Neuronal stem cell (in vitro differentiated cells): ENCODE measurements around the gene TBC1D22A.

ENCODE experiments used
- DNase-seq: peaks from one replicate; pipeline ENCODE4 v3.0.0-alpha.2; 2013; ENCODE audit warnings: low spot score
- H2AFZ ChIP-seq: one replicate; pipeline ENCODE4 v1.6.1; 2013; ENCODE audit warnings: mild to moderate bottlenecking, low read length, inconsistent platforms
- H2AK5ac ChIP-seq: 2 replicates; pipeline ENCODE4 v1.6.1; 2013; ENCODE audit warnings: low read depth, mild to moderate bottlenecking, inconsistent platforms, low read length, moderate library complexity, mixed read lengths
- H2BK120ac ChIP-seq: 2 replicates; pipeline ENCODE4 v1.6.1; 2013; ENCODE audit warnings: low read depth, mild to moderate bottlenecking, inconsistent platforms, low read length, moderate library complexity, mixed read lengths
- H2BK12ac ChIP-seq: one replicate; pipeline ENCODE4 v1.6.1; 2013; ENCODE audit warnings: low read length, inconsistent platforms
- H2BK15ac ChIP-seq: 2 replicates; pipeline ENCODE4 v1.6.1; 2013; ENCODE audit warnings: mild to moderate bottlenecking, low read length, inconsistent platforms, mixed read lengths
- H2BK5ac ChIP-seq: one replicate; pipeline ENCODE4 v1.6.1; 2013; ENCODE audit warnings: inconsistent platforms, mild to moderate bottlenecking, low read length, moderate library complexity
- H3K14ac ChIP-seq: one replicate; pipeline ENCODE4 v1.6.1; 2013; ENCODE audit warnings: low read length, inconsistent platforms
- H3K18ac ChIP-seq: 2 replicates; pipeline ENCODE4 v1.6.1; 2013; ENCODE audit warnings: low read length, inconsistent platforms
- H3K23ac ChIP-seq: 2 replicates; pipeline ENCODE4 v1.6.1; 2013; ENCODE audit warnings: low read depth, mild to moderate bottlenecking, mixed read lengths, low read length, inconsistent platforms; ENCODE audit not compliant: poor library complexity
- H3K27ac ChIP-seq: replicated peaks from 3 replicates; pipeline ENCODE4 v1.5.1; 2013; ENCODE audit warnings: low read length, inconsistent platforms
- H3K27me3 ChIP-seq, 3 experiments: 2 replicates each; pipeline ENCODE4 v1.6.1; 2013; ENCODE audit warnings: low read length in 3 of 3, mild to moderate bottlenecking in 2 of 3, inconsistent platforms in 1 of 3, low read depth in 1 of 3, mixed read lengths in 1 of 3, moderate library complexity in 1 of 3; ENCODE audit not compliant: control insufficient read depth in 3 of 3, insufficient read depth in 3 of 3
- H3K36me3 ChIP-seq, 2 donors: replicated peaks in 1 of 2; 2 replicates each; pipeline ENCODE4 v1.6.1; 2013; ENCODE audit warnings: low read length in 2 of 2; ENCODE audit not compliant: control insufficient read depth in 2 of 2, insufficient read depth in 2 of 2
- H3K4ac ChIP-seq: 2 replicates; pipeline ENCODE4 v1.6.1; 2013; ENCODE audit warnings: inconsistent platforms, mild to moderate bottlenecking, low read length, moderate library complexity
- H3K4me1 ChIP-seq, 2 donors: 1 replicate in 1 of 2; 2 replicates in 1 of 2; pipeline ENCODE4 v1.6.1; 2013; ENCODE audit warnings: low read length in 2 of 2, low read depth in 1 of 2; ENCODE audit not compliant: control insufficient read depth in 2 of 2, insufficient read depth in 1 of 2
- H3K4me2 ChIP-seq: one replicate; pipeline ENCODE4 v1.6.1; 2013; ENCODE audit warnings: mild to moderate bottlenecking, low read length, inconsistent platforms; ENCODE audit not compliant: insufficient read depth, poor library complexity, severe bottlenecking
- H3K4me3 ChIP-seq, 2 donors: 2 replicates each; pipeline ENCODE4 v1.5.1; 2013; ENCODE audit warnings: low read length in 2 of 2, mild to moderate bottlenecking in 2 of 2, inconsistent platforms in 1 of 2, moderate library complexity in 1 of 2
- H3K79me1 ChIP-seq: one replicate; pipeline ENCODE4 v1.6.1; 2013; ENCODE audit warnings: low read depth, mild to moderate bottlenecking, inconsistent platforms, low read length, moderate library complexity
- H3K9ac ChIP-seq: one replicate; pipeline ENCODE4 v1.6.1; 2013; ENCODE audit warnings: mild to moderate bottlenecking, low read depth, low read length, inconsistent platforms; ENCODE audit not compliant: poor library complexity
- H3K9me3 ChIP-seq, 2 donors: replicated peaks in 1 of 2; 2 replicates each; pipeline versions ENCODE3 to v1.6.1; 2013; ENCODE audit warnings: low read length in 2 of 2, mild to moderate bottlenecking in 2 of 2, inconsistent platforms in 1 of 2, low read depth in 1 of 2, mixed read lengths in 1 of 2, moderate library complexity in 1 of 2; ENCODE audit not compliant: control insufficient read depth in 2 of 2, insufficient read depth in 1 of 2
- H4K8ac ChIP-seq: one replicate; pipeline ENCODE4 v1.6.1; 2013; ENCODE audit warnings: low read depth, mild to moderate bottlenecking, inconsistent platforms, low read length, moderate library complexity
- H4K91ac ChIP-seq: one replicate; pipeline ENCODE4 v1.6.1; 2013; ENCODE audit warnings: low read length, low read depth, mild to moderate bottlenecking, inconsistent platforms; ENCODE audit not compliant: poor library complexity
- WGBS, 2 donors: extraction: QIAGEN DNeasy Blood & Tissue Kit; methylation state at CpG; one replicate each; pipeline ENCODE4 v1.1.7; 2013; ENCODE audit warnings: missing lambda C conversion rate in 2 of 2, mixed read lengths in 1 of 2; ENCODE audit not compliant: insufficient read length in 2 of 2, insufficient replicate concordance in 1 of 2; ENCODE audit errors: extremely low coverage in 2 of 2; 5-methylcytosine and 5-hydroxymethylcytosine counted together

TBC1D22A gene

GRCh38 chr22:47203554-47203991 is 441.1 kb downstream of the TBC1D22A start:
- peaks cover 0 to 5% (median 0%) of the 10 kb centered on the region in 3 experiments for H3K27me3 ChIP-seq
- H3K23ac ChIP-seq, result no peak overlapping the region
- no peak overlapping the region for H3K14ac ChIP-seq
- H2AFZ ChIP-seq, result no peak overlapping the region
- no peak for DNase-seq
- H3K27ac ChIP-seq, result no peak overlapping the region
- H2BK5ac ChIP-seq, result no peak overlapping the region
- H2BK120ac ChIP-seq, result no peak overlapping the region
- no peak overlapping the region for H3K9ac ChIP-seq
- H3K4me2 ChIP-seq, result no peak overlapping the region
- H3K4me1 ChIP-seq, result no peaks in the 10 kb centered on the region
- peaks cover 2 to 57% of the 10 kb centered on the region in 2 donors for H3K9me3 ChIP-seq
- no peak overlapping the region for H4K91ac ChIP-seq
- H2BK12ac ChIP-seq, result no peak overlapping the region
- no peak overlapping the region for H4K8ac ChIP-seq
- peaks cover 2% of the 10 kb centered on the region for H3K79me1 ChIP-seq
- H3K4ac ChIP-seq, result no peak overlapping the region
- no peak overlapping the region for H2AK5ac ChIP-seq
- no CpG with 5 or more reads among the region's 10 CpGs for WGBS, 2 donors
- H3K36me3 ChIP-seq, result no peaks in the 10 kb centered on the region
- no peak overlapping the region for H3K4me3 ChIP-seq
- H3K18ac ChIP-seq, result no peak overlapping the region
- H2BK15ac ChIP-seq, result no peak overlapping the region

- DNase-seq, result no peak
- no peak overlapping the region for H2BK120ac ChIP-seq
- H3K4ac ChIP-seq, result no peak overlapping the region
- H3K23ac ChIP-seq, result no peak overlapping the region
- no peak overlapping the region for H3K9ac ChIP-seq
- H2AFZ ChIP-seq, result no peak overlapping the region
- H3K4me3 ChIP-seq, result no peak overlapping the region
- no peak overlapping the region for H4K8ac ChIP-seq
- H3K27ac ChIP-seq, result no peak overlapping the region
- H3K36me3 ChIP-seq, result no peaks in the 10 kb centered on the region
- H3K4me2 ChIP-seq, result no peak overlapping the region
- H2AK5ac ChIP-seq, result peak overlapping the region; percentile 56
- peaks cover 2% of the 10 kb centered on the region for H3K79me1 ChIP-seq
- no peak overlapping the region for H3K18ac ChIP-seq
- no peak overlapping the region for H2BK5ac ChIP-seq
- peaks cover 2 to 55% of the 10 kb centered on the region in 2 donors for H3K9me3 ChIP-seq
- H2BK15ac ChIP-seq, result no peak overlapping the region
- peaks cover 0 to 5% (median 0%) of the 10 kb centered on the region in 3 experiments for H3K27me3 ChIP-seq
- peak overlapping the region; percentile 94 for H3K14ac ChIP-seq
- no CpG with 5 or more reads among the region's 28 CpGs for WGBS, 2 donors
- H4K91ac ChIP-seq, result no peak overlapping the region
- H3K4me1 ChIP-seq, result no peaks in the 10 kb centered on the region
- no peak overlapping the region for H2BK12ac ChIP-seq
These were observed 441.8 kb downstream of the TBC1D22A start for GRCh38 chr22:47204002-47204979.

DNA sequence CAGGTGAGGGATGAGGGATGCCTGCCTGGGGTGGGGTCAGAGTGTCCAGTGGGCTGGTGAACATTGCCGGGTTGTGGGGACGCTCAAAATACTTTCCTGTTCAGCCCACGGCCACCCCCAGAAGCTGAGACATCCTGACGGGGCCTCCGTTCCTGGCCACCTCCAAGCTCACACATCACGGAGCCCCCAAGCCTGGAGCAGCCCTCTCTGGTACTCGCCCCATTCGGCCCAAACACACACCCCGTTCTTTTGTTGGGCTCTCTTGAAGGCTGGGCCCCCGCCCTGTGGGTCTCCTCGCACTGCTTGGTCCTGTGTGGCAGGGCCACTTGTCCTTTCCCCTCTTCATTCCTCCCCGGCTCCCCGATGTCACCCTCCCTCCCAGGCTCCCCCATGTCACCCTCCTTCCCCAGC is 442.6 kb downstream of the TBC1D22A start:
- Histone ChIP-seq H2AK5ac (no peak overlapping the region), H3K4ac (no peak overlapping the region), H3K18ac (no peak overlapping the region), H3K9ac (no peak overlapping the region), H3K4me2 (no peak overlapping the region), H3K27me3 (peaks cover 0 to 5% (median 0%) of the 10 kb centered on the region in 3 experiments), H3K79me1 (peaks cover 2% of the 10 kb centered on the region), H3K9me3 (peaks cover 2 to 60% of the 10 kb centered on the region in 2 donors), H3K4me1 (no peaks in the 10 kb centered on the region), H4K8ac (no peak overlapping the region), H2AFZ (no peak overlapping the region), H2BK12ac (no peak overlapping the region), H2BK5ac (no peak overlapping the region), H3K4me3 (peak overlapping the region in 1 of 2 donors; percentile 32), H2BK120ac (no peak overlapping the region), H2BK15ac (no peak overlapping the region), H3K23ac (no peak overlapping the region), H3K14ac (no peak overlapping the region), H3K36me3 (no peaks in the 10 kb centered on the region), H4K91ac (no peak overlapping the region), H3K27ac (no peak overlapping the region)
- no peak for DNase-seq
- no CpG with 5 or more reads among the region's 13 CpGs for WGBS, 2 donors

- Histone ChIP-seq H4K8ac (no peak overlapping the region), H3K4me3 (peak overlapping the region in 1 of 2 donors; percentile 32), H3K4me2 (no peak overlapping the region), H3K9ac (no peak overlapping the region), H2AK5ac (peak overlapping the region; percentile 34), H3K36me3 (no peaks in the 10 kb centered on the region), H3K4me1 (no peaks in the 10 kb centered on the region), H3K27me3 (peaks cover 0 to 5% (median 0%) of the 10 kb centered on the region in 3 experiments), H3K18ac (no peak overlapping the region), H2AFZ (no peak overlapping the region), H2BK12ac (no peak overlapping the region), H2BK15ac (no peak overlapping the region), H3K14ac (no peak overlapping the region), H3K23ac (no peak overlapping the region), H3K79me1 (peaks cover 2% of the 10 kb centered on the region), H2BK120ac (no peak overlapping the region), H3K4ac (no peak overlapping the region), H3K27ac (no peak overlapping the region), H4K91ac (no peak overlapping the region), H2BK5ac (no peak overlapping the region), H3K9me3 (peaks cover 2 to 60% of the 10 kb centered on the region in 2 donors)
- no CpG with 5 or more reads among the region's 10 CpGs for WGBS, 2 donors
- no peak for DNase-seq
These were observed 443.1 kb downstream of the TBC1D22A start for GRCh38 chr22:47205554-47205953.
